ENCODE results near the gene NTSR2. TPM values are rescaled to one million over a fixed set of nuclear protein-coding genes. Genes with fewer than 3 reads are reported as not detected.
A peak's percentile ranks its signal among the peaks of the same experiment; 100 is the strongest.

Gene NTSR2
- total and polyA plus RNA-seq, 2 experiments from 2014 or later = 0.10 TPM; not detected in 1

DNA sequence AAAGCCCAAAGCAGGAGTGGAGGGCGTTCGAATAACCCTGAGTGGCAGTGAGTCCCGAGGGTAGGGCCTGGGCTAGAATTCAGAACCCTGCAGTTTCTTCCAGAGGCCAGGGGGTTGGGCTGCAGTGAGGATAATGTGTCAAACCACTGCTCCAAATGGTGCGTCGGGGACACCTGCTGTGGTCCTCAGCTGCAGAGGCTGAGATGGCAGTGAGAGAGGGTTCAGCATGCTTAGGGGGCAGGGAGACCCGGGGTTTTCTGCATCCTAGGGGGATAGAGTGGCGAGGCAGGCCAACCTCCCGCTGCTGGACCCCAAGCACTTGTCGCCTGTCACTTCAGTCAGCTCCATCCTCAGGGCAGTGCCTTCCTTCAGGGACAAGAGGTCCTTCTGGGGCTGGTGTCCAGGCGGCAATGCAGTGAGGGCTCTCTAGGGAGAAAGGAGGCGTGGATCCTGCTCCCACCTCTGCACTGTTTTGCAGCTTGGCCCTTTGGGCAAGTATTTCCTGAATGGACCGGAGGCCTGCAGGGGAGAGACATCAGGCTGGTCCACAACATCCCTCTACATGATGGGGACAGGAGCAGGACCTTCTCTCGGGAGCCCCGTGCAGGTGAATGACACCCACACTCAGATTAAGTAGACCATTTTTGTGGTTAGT lies 8.4 kb upstream of the NTSR2 start (continued):
- TF ChIP-seq, protein P1, sequence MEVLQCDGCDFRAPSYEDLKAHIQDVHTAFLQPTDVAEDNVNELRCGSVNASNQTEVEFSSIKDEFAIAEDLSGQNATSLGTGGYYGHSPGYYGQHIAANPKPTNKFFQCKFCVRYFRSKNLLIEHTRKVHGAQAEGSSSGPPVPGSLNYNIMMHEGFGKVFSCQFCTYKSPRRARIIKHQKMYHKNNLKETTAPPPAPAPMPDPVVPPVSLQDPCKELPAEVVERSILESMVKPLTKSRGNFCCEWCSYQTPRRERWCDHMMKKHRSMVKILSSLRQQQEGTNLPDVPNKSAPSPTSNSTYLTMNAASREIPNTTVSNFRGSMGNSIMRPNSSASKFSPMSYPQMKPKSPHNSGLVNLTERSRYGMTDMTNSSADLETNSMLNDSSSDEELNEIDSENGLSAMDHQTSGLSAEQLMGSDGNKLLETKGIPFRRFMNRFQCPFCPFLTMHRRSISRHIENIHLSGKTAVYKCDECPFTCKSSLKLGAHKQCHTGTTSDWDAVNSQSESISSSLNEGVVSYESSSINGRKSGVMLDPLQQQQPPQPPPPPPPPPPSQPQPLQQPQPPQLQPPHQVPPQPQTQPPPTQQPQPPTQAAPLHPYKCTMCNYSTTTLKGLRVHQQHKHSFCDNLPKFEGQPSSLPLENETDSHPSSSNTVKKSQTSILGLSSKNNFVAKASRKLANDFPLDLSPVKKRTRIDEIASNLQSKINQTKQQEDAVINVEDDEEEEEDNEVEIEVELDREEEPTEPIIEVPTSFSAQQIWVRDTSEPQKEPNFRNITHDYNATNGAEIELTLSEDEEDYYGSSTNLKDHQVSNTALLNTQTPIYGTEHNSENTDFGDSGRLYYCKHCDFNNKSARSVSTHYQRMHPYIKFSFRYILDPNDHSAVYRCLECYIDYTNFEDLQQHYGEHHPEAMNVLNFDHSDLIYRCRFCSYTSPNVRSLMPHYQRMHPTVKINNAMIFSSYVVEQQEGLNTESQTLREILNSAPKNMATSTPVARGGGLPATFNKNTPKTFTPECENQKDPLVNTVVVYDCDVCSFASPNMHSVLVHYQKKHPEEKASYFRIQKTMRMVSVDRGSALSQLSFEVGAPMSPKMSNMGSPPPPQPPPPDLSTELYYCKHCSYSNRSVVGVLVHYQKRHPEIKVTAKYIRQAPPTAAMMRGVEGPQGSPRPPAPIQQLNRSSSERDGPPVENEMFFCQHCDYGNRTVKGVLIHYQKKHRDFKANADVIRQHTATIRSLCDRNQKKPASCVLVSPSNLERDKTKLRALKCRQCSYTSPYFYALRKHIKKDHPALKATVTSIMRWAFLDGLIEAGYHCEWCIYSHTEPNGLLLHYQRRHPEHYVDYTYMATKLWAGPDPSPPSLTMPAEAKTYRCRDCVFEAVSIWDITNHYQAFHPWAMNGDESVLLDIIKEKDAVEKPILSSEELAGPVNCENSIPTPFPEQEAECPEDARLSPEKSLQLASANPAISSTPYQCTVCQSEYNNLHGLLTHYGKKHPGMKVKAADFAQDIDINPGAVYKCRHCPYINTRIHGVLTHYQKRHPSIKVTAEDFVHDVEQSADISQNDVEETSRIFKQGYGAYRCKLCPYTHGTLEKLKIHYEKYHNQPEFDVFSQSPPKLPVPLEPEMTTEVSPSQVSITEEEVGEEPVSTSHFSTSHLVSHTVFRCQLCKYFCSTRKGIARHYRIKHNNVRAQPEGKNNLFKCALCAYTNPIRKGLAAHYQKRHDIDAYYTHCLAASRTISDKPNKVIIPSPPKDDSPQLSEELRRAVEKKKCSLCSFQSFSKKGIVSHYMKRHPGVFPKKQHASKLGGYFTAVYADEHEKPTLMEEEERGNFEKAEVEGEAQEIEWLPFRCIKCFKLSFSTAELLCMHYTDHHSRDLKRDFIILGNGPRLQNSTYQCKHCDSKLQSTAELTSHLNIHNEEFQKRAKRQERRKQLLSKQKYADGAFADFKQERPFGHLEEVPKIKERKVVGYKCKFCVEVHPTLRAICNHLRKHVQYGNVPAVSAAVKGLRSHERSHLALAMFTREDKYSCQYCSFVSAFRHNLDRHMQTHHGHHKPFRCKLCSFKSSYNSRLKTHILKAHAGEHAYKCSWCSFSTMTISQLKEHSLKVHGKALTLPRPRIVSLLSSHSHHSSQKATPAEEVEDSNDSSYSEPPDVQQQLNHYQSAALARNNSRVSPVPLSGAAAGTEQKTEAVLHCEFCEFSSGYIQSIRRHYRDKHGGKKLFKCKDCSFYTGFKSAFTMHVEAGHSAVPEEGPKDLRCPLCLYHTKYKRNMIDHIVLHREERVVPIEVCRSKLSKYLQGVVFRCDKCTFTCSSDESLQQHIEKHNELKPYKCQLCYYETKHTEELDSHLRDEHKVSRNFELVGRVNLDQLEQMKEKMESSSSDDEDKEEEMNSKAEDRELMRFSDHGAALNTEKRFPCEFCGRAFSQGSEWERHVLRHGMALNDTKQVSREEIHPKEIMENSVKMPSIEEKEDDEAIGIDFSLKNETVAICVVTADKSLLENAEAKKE (CRISPR knock-in tag; IDR thresholded peaks at IDR 0.05) = no peak
- TF ChIP-seq ZNF331 (CRISPR knock-in tag; IDR thresholded peaks at IDR 0.05; ENCODE audit: low read depth) = no peak
- no peak for TF ChIP-seq ZNF114 (CRISPR knock-in tag; IDR thresholded peaks at IDR 0.05)
- no peak for TF ChIP-seq JUNB (IDR thresholded peaks at IDR 0.05; ENCODE audit: unreplicated experiment)
- TF ChIP-seq NANOG (IDR thresholded peaks at IDR 0.05; ENCODE audit: borderline replicate concordance) = no peak

DNA sequence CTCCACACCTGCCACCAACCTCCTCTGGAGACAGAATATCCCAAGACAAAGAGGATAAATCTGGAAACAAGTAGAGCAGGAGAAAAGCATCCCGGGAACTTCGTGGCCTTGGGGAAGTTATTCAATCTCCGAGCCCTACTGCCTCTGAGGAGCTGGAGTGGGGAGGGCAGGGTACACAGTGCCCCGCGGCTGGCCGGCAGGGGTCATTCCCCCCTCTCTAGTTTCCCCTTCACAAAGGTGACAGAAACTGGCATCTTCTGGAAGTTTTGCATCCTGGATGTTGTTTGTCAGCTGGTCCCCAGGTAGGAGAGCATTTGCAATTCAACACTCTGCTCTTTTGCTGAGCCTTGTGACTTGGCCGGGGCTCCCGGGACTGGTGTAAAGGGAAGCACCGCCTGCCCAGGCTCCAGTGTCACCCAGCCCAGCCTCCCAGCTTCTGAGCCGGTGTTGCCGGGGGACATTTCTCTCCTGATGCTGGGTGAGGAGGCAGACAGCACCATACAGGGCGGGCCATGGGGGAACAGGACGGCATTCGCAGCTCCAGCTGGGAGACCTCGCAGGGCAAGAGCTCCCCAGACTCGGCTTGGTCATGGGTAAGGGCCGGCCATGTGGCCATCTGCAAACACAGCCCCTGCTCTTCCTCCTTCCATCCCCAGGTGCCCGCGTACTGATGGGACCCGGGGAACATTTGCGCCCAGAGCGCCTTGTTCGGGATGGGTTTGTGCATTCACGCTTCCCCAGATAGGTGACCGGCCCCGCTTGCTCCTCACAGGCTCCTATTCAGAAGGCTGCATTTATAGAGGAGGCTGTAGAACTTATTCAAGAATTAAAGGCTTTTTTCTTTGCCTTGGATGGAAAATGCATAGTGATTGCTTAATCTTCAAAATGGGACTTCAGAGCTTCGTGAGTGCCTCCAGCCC lies 7.4 kb upstream of the NTSR2 start:
- H3K4me3 ChIP-seq = no peak overlapping the region; the same call in 1 of the 2 replicates
- no peak overlapping the region for H3K27ac Mint-ChIP-seq
- peak overlapping the region; percentile 25; the same call in 1 of the 3 replicates for H3K4me3 Mint-ChIP-seq
- H3K79me2 ChIP-seq (replicated peaks; ENCODE audit: insufficient read depth) = no peaks in the 10 kb centered on the region
- no peaks in the 10 kb centered on the region for H3K9me3 Mint-ChIP-seq
- H3K4me1 ChIP-seq (ENCODE audit: insufficient read depth) = peaks cover 13% of the 10 kb centered on the region; the same call in 1 of the 2 replicates
- H3K27ac ChIP-seq (ENCODE audit: low read depth) = no peak overlapping the region
- DNase-seq (ENCODE audit: low spot score) (peak; percentile 60), ATAC-seq (peak; percentile 69)
- no peaks in the 10 kb centered on the region for H3F3A ChIP-seq (replicated peaks; ENCODE audit: low read depth)
- no peaks in the 10 kb centered on the region for H3K27me3 ChIP-seq (ENCODE audit: insufficient read depth)
- H2AFZ ChIP-seq = peak overlapping the region; percentile 87
- H3K4me2 ChIP-seq = 0 out of 2 replicates have a peak overlapping the region, but pooled peaks have one; percentile 20
- no peaks in the 10 kb centered on the region; the same call in 1 of the 2 replicates for H4K20me1 ChIP-seq (replicated peaks; ENCODE audit: insufficient read depth)
- no peaks in the 10 kb centered on the region for H3K36me3 Mint-ChIP-seq (ENCODE audit: low read depth)
- no peaks in the 10 kb centered on the region for H3K9me2 ChIP-seq (ENCODE audit: insufficient read depth)
- H3K4me1 Mint-ChIP-seq = peaks cover 45% of the 10 kb centered on the region
- no peaks in the 10 kb centered on the region for H3K36me3 ChIP-seq (ENCODE audit: insufficient read depth)
- peaks cover 17% of the 10 kb centered on the region for H3K27me3 Mint-ChIP-seq (ENCODE audit: insufficient read depth, low read depth, poor library complexity)
- TF ChIP-seq POLR2AphosphoS5 (IDR thresholded peaks at IDR 0.05; ENCODE audit: low read depth) (no peak), STAT1 (IDR thresholded peaks at IDR 0.05; ENCODE audit: unreplicated experiment) (no peak), CREB1 (CRISPR knock-in tag; IDR thresholded peaks at IDR 0.05; ENCODE audit: low read depth) (no peak), JUNB (IDR thresholded peaks at IDR 0.05; ENCODE audit: unreplicated experiment) (no peak), EZH2phosphoT487 (IDR thresholded peaks at IDR 0.05; ENCODE audit: unreplicated experiment) (no peak), NANOG (IDR thresholded peaks at IDR 0.05; ENCODE audit: borderline replicate concordance) (no peak), ZNF331 (CRISPR knock-in tag; IDR thresholded peaks at IDR 0.05; ENCODE audit: low read depth) (no peak), ZNF114 (CRISPR knock-in tag; IDR thresholded peaks at IDR 0.05) (no peak)
- TF ChIP-seq, protein P2, sequence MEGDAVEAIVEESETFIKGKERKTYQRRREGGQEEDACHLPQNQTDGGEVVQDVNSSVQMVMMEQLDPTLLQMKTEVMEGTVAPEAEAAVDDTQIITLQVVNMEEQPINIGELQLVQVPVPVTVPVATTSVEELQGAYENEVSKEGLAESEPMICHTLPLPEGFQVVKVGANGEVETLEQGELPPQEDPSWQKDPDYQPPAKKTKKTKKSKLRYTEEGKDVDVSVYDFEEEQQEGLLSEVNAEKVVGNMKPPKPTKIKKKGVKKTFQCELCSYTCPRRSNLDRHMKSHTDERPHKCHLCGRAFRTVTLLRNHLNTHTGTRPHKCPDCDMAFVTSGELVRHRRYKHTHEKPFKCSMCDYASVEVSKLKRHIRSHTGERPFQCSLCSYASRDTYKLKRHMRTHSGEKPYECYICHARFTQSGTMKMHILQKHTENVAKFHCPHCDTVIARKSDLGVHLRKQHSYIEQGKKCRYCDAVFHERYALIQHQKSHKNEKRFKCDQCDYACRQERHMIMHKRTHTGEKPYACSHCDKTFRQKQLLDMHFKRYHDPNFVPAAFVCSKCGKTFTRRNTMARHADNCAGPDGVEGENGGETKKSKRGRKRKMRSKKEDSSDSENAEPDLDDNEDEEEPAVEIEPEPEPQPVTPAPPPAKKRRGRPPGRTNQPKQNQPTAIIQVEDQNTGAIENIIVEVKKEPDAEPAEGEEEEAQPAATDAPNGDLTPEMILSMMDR (conservative IDR thresholded peaks at IDR 0.05; ENCODE audit: low read depth in 2 of 2) = no peak
- TF ChIP-seq, protein P3, sequence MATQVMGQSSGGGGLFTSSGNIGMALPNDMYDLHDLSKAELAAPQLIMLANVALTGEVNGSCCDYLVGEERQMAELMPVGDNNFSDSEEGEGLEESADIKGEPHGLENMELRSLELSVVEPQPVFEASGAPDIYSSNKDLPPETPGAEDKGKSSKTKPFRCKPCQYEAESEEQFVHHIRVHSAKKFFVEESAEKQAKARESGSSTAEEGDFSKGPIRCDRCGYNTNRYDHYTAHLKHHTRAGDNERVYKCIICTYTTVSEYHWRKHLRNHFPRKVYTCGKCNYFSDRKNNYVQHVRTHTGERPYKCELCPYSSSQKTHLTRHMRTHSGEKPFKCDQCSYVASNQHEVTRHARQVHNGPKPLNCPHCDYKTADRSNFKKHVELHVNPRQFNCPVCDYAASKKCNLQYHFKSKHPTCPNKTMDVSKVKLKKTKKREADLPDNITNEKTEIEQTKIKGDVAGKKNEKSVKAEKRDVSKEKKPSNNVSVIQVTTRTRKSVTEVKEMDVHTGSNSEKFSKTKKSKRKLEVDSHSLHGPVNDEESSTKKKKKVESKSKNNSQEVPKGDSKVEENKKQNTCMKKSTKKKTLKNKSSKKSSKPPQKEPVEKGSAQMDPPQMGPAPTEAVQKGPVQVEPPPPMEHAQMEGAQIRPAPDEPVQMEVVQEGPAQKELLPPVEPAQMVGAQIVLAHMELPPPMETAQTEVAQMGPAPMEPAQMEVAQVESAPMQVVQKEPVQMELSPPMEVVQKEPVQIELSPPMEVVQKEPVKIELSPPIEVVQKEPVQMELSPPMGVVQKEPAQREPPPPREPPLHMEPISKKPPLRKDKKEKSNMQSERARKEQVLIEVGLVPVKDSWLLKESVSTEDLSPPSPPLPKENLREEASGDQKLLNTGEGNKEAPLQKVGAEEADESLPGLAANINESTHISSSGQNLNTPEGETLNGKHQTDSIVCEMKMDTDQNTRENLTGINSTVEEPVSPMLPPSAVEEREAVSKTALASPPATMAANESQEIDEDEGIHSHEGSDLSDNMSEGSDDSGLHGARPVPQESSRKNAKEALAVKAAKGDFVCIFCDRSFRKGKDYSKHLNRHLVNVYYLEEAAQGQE (IDR thresholded peaks at IDR 0.05; ENCODE audit: unreplicated experiment) = no peak
